ENCODE results near the gene TNPO1. TPM values are rescaled to one million over a fixed set of nuclear protein-coding genes. Genes with fewer than 3 reads are reported as not detected.
A peak's percentile ranks its signal among the peaks of the same experiment; 100 is the strongest.

TNPO1 gene
- total and polyA plus RNA-seq, 10 of the 15 experiments (the other 5 are each of a cell fraction or from before 2014, with no cell fraction given) = 18.1 to 123 (median 79.2) TPM

DNA sequence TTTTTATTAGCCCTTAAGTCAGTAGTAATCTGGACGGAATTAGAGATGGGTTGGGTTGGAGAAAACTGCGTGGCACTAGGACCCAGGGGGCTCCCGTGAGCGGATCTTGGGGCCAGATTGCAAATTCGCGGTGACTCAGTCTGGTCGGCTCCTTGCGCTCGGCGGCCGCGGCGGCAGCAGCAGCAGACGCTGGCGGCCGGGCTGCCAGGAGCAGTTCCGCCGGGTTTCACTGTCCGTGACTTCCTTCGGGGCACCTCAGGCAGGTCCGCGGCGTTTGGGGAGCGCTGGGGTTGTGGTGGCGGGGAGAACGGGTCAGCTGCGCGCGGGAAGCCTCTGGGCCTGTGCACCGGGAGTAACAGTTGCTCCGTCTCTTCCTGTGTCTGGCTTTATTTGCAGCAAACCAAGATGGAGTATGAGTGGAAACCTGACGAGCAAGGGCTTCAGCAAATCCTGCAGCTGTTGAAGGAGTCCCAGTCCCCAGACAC, 31.6 kb downstream of the TNPO1 start:
- Histone ChIP-seq H3K4me2 (ENCODE audit: control insufficient read depth, insufficient read depth) (peak overlapping the region; percentile 69), H3K79me2 (ENCODE audit: control insufficient read depth, insufficient read depth, low read length) (peaks cover 59% of the 10 kb centered on the region), H3K4me3 (peak overlapping the region; percentile 71), H2AFZ (ENCODE audit: control insufficient read depth, low read depth, low read length) (peak overlapping the region; percentile 61), H3K9me3 (replicated peaks; ENCODE audit: control insufficient read depth, insufficient read depth, low read length) (no peaks in the 10 kb centered on the region), H3K9ac (ENCODE audit: control insufficient read depth, insufficient read depth, low read length) (peak overlapping the region; percentile 76), H3K27ac (ENCODE audit: control insufficient read depth, insufficient read depth) (peak overlapping the region; percentile 67), H3K36me3 (ENCODE audit: control insufficient read depth in 2 of 2, insufficient read depth in 2 of 2, low read length in 1 of 2) (peaks cover 0 to 2% of the 10 kb centered on the region in 2 experiments; a peak in 2 of 4 replicates), H3K4me1 (ENCODE audit: control insufficient read depth, insufficient read depth, low read length) (peaks cover 6% of the 10 kb centered on the region; the same call in 1 of the 2 replicates), H3K27me3 (replicated peaks in 1 of 2; ENCODE audit: control insufficient read depth in 2 of 2, insufficient read depth in 2 of 2, low read length in 1 of 2) (no peaks in the 10 kb centered on the region), H4K20me1 (ENCODE audit: control insufficient read depth, insufficient read depth) (no peaks in the 10 kb centered on the region)
- BruUV-seq (replicated peaks) = no TSS peak
- ChIA-PET POLR2A (interaction anchor here (1.3 to 2.3 kb wide), 2 partner anchors 9 to 30 kb away, joined by 3 to 18 read pairs; partner anchors contain the start of gene TNPO1), CTCF (interaction anchor here (0.6 to 1.6 kb wide), 2 partner anchors 51 to 237 kb away, joined by 3 to 5 read pairs; no protein-coding TSS in a partner anchor), SMC1A (ENCODE audit: uncharacterized antibody, unreplicated experiment) (interaction anchor here (0.6 to 1.7 kb wide), 3 partner anchors 10 to 30 kb away, joined by 3 to 11 read pairs (median 4); no protein-coding TSS in a partner anchor), RAD21 (ENCODE audit: unreplicated experiment) (interaction anchor here (2.9 kb wide), 1 partner anchor 30 kb away, joined by 21 read pairs; no protein-coding TSS in a partner anchor)
- ATAC-seq (peak; percentile 89), FAIRE-seq (peak; percentile 91), DNase-seq (ENCODE audit: low read depth, low spot score) (peak; percentile 40)
- 1% methylated on average over 31 of the region's 32 CpGs for WGBS (ENCODE audit: insufficient coverage, insufficient replicate concordance, low lambda C conversion rate, missing lambda C conversion rate)
- in situ Hi-C loops (cut with MboI) (no loop called here), intact Hi-C loops (cut with micrococcal nuclease; ENCODE audit: unreplicated experiment) (loop anchor here (1.0 kb wide), 1 partner anchor 29 kb away; no protein-coding TSS in a partner anchor)
- TF ChIP-seq RELA (IDR thresholded peaks at IDR 0.05; ENCODE audit: borderline replicate concordance, partially characterized antibody) (no peak), POLR2A (IDR thresholded peaks at IDR 0.05; ENCODE audit: low read depth, low read length) (peak; percentile 98), SUZ12 (IDR thresholded peaks at IDR 0.05; ENCODE audit: unreplicated experiment) (no peak), RB1 (IDR thresholded peaks at IDR 0.05; ENCODE audit: borderline replicate concordance) (no peak; the same call in 1 of the 2 replicates), HDGF (IDR thresholded peaks at IDR 0.05) (peak; percentile 84; the same call in 1 of the 2 replicates), BRCA1 (IDR thresholded peaks at IDR 0.05; ENCODE audit: low read depth, low read length) (no peak), SPI1 (IDR thresholded peaks at IDR 0.05; ENCODE audit: borderline replicate concordance, insufficient read depth, low read depth, low read length) (peak; percentile 23; the same call in 1 of the 2 replicates), IKZF1 (conservative IDR thresholded peaks at IDR 0.05) (no peak), ZNF207 (IDR thresholded peaks at IDR 0.05; ENCODE audit: borderline replicate concordance) (peak; percentile 80; the same call in 1 of the 2 replicates), CHD4 (IDR thresholded peaks at IDR 0.05) (no peak), RUNX3 (IDR thresholded peaks at IDR 0.05; ENCODE audit: low read length) (peak; percentile 91), SMAD5 (IDR thresholded peaks at IDR 0.05; ENCODE audit: low read depth) (peak; percentile 91), CREB1 (IDR thresholded peaks at IDR 0.05; ENCODE audit: low read depth) (peak; percentile 74), YBX1 (IDR thresholded peaks at IDR 0.05) (no peak), KAT2A (conservative IDR thresholded peaks at IDR 0.05; ENCODE audit: control insufficient read depth, low read depth, low read length) (no peak), RAD21 (IDR thresholded peaks at IDR 0.05; ENCODE audit: insufficient read depth, low read depth, low read length) (no peak)
- TF ChIP-seq, protein P1, sequence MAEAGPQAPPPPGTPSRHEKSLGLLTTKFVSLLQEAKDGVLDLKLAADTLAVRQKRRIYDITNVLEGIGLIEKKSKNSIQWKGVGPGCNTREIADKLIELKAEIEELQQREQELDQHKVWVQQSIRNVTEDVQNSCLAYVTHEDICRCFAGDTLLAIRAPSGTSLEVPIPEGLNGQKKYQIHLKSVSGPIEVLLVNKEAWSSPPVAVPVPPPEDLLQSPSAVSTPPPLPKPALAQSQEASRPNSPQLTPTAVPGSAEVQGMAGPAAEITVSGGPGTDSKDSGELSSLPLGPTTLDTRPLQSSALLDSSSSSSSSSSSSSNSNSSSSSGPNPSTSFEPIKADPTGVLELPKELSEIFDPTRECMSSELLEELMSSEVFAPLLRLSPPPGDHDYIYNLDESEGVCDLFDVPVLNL (IDR thresholded peaks at IDR 0.05; ENCODE audit: low read depth, low read length) = no peak
- TF ChIP-seq, protein P2, sequence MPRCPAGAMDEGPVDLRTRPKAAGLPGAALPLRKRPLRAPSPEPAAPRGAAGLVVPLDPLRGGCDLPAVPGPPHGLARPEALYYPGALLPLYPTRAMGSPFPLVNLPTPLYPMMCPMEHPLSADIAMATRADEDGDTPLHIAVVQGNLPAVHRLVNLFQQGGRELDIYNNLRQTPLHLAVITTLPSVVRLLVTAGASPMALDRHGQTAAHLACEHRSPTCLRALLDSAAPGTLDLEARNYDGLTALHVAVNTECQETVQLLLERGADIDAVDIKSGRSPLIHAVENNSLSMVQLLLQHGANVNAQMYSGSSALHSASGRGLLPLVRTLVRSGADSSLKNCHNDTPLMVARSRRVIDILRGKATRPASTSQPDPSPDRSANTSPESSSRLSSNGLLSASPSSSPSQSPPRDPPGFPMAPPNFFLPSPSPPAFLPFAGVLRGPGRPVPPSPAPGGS (IDR thresholded peaks at IDR 0.05; ENCODE audit: borderline replicate concordance, insufficient read depth, low read depth, low read length, poor library complexity, severe bottlenecking) = no peak
- TF ChIP-seq, protein P3, sequence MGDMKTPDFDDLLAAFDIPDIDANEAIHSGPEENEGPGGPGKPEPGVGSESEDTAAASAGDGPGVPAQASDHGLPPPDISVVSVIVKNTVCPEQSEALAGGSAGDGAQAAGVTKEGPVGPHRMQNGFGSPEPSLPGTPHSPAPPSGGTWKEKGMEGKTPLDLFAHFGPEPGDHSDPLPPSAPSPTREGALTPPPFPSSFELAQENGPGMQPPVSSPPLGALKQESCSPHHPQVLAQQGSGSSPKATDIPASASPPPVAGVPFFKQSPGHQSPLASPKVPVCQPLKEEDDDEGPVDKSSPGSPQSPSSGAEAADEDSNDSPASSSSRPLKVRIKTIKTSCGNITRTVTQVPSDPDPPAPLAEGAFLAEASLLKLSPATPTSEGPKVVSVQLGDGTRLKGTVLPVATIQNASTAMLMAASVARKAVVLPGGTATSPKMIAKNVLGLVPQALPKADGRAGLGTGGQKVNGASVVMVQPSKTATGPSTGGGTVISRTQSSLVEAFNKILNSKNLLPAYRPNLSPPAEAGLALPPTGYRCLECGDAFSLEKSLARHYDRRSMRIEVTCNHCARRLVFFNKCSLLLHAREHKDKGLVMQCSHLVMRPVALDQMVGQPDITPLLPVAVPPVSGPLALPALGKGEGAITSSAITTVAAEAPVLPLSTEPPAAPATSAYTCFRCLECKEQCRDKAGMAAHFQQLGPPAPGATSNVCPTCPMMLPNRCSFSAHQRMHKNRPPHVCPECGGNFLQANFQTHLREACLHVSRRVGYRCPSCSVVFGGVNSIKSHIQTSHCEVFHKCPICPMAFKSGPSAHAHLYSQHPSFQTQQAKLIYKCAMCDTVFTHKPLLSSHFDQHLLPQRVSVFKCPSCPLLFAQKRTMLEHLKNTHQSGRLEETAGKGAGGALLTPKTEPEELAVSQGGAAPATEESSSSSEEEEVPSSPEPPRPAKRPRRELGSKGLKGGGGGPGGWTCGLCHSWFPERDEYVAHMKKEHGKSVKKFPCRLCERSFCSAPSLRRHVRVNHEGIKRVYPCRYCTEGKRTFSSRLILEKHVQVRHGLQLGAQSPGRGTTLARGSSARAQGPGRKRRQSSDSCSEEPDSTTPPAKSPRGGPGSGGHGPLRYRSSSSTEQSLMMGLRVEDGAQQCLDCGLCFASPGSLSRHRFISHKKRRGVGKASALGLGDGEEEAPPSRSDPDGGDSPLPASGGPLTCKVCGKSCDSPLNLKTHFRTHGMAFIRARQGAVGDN (IDR thresholded peaks at IDR 0.05) = peak; percentile 50

Data from GM12878 (cell line).